GM18867 (cell line): ENCODE results near the gene MUC15.
"Not testable (repeated sequence)": the region's sequence is repeated elsewhere in the genome, so short reads cannot be mapped to it uniquely, and the experiment has no call there.

Source experiments
- ATAC-seq: cut with Tn5 transposase; IDR thresholded peaks from one replicate; pipeline ENCODE4 v1.9.1; 2021; ENCODE audit warnings: mild to moderate bottlenecking, moderate library complexity; ENCODE audit not compliant: unreplicated experiment

The MUC15 gene, protein sequence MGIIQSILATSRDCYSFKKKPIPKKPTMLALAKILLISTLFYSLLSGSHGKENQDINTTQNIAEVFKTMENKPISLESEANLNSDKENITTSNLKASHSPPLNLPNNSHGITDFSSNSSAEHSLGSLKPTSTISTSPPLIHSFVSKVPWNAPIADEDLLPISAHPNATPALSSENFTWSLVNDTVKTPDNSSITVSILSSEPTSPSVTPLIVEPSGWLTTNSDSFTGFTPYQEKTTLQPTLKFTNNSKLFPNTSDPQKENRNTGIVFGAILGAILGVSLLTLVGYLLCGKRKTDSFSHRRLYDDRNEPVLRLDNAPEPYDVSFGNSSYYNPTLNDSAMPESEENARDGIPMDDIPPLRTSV

GRCh38 chr11:26571861-26572654, at the start of gene MUC15:
MUC15 (minus strand) TSS chr11:26572263; CDS start chr11:26567094, 5,169 bp downstream.
- peak; percentile 71 for ATAC-seq

- ATAC-seq: no peak
These were observed 49.1 kb upstream of the MUC15 start for GRCh38 chr11:26621132-26621531.

DNA sequence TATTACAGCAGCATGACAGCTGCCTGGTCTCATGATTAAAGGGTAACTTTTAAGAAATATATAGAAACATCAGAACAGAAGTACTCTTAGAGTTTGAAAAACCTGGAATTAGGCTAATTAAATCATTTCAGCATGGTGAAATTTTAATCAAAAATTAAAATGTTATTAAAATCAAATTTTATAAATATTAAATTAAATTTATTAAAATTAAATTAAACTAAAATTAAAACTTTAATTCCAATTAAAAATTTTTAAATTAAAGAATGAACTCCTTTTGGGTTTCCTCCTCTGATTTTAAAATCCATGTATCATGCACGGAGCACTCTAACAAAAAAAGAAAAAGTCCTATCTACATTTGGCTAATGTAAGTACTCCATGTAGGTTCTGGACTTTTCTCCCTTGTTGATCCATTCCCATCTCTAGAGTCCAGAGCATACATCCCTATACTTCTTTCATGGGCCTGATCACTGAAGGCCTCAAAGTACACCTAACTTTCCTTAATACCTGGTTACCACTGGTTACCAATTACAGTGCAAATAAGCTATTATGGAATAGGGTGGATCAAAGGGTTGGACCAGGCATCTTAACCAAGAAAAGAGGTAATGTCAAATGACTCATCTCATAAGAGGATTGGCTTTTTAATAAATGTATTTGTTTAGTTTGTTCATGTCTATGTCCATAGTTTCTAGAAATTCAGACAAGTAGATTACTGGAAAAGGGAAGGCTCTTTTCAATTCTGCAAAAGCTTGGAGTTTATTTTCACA, 48.4 kb upstream of the MUC15 start:
- ATAC-seq: no peak

GRCh38 chr11:26618441-26618840, 46.4 kb upstream of the MUC15 start:
- ATAC-seq: no peak

GRCh38 chr11:26613759-26614158, 41.7 kb upstream of the MUC15 start:
- no peak for ATAC-seq

DNA sequence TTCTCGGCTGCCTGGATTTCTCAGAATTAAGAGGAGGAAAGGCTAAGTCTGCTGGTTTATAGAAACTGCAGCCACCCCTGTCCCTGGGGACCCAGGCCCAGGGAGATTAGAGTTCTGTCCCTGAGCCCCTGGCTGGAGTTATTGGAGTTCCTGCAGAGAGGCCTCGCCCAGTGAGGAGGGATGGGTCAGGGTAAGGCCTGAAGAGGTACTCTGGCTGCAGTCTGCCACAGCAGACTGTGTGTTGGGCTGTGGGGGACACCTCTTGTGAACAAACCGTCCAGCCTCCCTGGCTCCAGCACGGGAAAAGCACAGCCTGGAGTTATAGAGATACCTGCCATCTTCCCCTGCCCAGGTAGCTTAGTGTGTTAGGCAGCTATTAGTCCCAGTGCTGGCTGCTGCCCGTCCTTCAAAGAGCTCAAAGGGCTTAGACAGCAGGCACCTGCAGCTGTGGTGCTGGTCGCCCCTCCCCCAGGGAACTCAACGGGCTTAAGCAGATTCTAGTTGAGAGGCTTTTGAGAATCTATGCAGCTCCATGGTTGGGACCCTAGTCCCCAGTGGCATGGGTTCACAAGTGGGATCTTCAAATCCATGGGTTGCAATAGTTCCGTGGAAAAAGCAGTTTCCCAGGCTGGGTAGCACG, 36.6 kb upstream of the MUC15 start:
- ATAC-seq: peak; percentile 28

DNA sequence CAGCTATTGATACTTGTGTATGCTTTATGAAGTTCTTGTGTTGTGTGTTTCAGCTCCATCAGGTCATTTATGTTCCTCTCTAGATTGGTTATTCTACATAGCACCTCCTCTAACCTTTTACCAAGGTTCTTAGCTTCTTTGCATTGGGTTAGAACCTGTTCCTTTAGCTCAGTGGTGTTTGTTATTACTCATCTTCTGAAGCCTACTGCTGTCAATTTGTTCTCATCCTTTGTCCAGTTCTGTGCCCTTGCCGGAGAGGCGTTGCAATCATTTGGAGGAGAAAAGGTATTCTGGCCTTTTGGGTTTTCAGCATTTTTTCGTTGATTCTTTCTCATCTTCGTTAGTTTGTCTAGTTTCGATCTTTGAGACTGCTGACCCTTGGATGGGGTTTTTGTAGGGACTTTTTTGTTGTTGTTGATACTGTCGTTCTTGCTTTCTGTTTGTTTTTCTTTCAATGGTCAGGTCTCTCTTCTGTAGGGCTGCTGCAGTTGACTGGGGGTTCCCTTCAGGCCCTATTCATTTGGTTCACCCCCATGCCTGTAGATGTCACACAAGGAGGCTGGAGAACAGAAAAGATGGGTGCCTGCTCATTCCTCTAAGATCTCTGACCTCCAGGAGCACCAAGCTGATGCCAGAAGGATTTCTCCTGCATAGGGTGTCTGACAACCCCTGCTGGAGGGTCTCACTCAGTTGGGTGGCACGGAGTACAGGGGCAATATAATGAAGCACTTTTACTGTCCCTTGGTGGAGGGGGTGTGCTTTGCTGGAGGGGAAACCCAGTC, 35.9 kb upstream of the MUC15 start:
- peak; percentile 72 for ATAC-seq

GRCh38 chr11:26599876-26600434, 27.9 kb upstream of the MUC15 start:
- no peak for ATAC-seq

GRCh38 chr11:26599425-26599824, 27.4 kb upstream of the MUC15 start:
- ATAC-seq: no peak

DNA sequence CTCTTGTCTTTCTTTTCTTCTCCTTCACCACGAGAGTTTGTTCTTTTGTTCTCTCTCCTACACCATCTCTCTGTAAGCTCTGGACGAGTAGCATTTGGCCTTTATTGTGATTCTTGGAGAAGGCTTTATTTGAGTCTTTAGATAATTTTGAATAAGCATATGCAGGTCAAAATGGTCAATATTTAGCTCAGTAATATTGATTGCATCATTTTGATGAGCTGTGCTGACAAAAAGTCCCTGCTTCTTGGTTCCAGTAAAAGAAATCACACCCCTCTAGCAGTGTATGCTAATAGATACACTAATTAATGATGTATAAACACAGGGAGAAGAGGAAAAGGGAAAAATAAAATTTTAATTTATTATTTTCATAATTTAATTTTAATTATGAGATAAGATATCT, 25.8 kb upstream of the MUC15 start:
- ATAC-seq: no peak

DNA sequence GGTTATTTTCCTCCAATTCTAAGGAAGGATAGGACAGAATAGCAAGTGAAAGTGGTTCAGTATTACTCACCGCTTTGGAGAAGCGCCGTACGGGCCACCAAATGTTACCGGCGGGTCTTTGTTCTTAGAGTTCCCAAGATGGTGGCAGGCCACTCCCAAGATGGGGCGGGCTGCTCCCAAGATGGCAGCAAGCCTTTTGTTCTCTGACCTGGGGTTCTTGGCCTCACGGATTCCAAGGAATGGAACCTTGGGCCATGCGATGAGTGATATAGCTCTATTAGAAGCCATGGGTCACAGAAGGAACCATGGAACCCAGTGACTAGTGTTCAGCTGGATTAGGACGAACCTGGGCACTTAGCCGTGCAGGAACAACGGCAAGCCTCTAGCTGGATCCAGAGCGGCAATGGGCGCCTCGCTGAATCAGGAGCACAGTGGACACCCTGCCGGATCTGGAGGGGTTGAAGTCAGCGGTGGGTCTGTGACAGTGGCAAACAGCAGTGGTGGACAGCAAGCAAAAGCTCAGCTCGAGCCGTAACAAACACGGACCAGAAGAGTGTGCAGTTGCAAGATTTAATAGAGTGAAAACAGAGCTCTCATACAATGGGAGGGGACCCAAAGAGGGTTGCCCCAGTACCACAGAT, 25.1 kb upstream of the MUC15 start:
- not testable (repeated sequence) for ATAC-seq

GRCh38 chr11:26595207-26595865, 23.3 kb upstream of the MUC15 start:
- ATAC-seq: not testable (repeated sequence)

DNA sequence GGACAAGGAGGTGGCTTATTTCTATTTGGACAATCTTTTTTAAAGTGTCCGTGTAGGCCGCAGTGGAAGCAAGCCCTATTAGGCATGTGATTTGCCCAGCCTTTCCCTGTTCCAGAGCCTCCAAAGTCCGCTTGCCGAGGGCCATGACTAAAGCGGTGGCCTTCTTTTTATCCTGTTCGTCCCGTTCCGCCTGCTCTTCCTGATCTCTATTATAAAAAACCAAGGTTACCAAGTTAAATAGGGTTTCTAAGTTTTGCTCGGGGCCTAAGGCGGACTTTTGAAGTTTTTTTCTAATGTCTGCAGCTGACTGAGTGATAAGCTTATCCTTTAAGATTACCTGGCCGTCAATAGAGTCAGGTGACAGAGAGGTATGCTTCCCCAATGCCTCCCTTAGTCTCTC, 21.6 kb upstream of the MUC15 start:
- ATAC-seq: no peak

DNA sequence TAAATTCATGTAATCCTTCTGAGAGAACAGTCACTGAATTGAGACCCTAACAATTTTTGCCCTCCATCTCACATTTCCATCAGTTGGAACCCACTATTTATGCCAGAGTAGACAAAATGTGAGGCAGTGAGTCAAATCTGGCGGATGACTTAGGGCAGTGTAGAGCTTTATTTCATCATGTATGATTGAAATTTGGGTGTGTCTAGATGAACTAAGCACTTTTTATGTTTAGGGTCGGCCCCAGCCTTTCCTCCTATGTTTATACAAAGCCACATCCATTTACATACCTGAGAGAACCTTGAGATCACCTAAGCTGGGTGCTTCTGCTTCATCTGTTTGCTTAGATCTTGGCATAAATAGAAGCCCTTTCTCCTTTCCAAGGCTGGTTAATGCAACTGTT, 15.0 kb upstream of the MUC15 start:
- ATAC-seq: no peak

DNA sequence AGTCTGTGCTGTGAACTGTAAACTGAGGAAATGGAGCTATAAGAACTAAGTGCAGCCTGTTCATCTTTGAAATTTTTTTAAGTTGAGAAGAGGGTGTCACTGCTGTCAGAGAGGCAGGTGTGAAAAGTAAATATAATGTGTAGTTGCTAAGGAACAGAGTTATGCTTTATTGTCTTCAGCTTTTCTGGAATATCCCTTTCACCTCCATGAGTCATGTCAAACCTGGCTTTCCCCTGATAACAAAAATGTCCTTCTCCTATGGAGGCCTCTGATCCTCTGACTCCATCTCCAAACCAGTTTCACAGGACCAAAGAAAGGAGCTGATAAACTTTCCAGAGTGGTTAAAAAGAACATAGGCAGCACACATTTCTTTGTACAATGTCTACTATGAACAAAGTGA, 12.8 kb upstream of the MUC15 start:
- ATAC-seq: no peak

DNA sequence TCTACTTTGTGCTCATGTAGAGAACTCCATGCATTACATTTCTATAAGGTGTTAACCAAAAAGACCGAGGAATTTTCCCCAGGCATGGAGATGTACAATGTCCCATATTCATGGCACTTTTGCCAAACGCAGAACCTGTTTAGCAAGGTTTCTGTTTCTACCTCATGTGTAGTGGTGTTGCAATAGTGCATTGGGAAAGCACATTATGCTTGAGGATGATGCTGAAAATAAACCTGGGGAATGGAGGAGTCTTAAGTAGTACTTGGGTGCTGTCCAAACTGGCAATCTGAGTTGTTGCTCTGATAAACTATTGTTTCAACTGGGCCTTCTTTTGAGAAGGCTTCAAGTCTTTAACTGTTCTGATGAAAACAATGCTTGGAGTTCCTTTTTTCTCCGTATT, 11.5 kb upstream of the MUC15 start:
- no peak for ATAC-seq

DNA sequence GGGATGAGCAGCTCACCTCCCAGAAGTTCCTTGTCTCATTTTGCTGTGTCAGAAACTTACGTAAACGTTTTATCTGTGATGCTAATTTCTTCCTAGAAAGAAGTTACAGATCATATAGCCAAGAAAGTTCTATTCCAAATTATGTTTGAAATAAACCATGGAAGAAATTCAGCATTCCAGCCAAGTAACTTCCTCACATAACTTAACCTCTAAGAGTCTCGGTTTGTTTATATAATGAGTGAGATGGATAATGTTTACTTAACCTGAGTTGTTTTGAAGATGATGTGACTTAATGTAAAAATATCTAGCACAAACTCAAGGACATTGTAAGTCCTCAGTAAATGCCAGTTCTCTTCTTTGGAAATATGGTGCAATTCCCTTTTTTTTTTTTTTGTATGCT, 8.9 kb upstream of the MUC15 start:
- no peak for ATAC-seq

DNA sequence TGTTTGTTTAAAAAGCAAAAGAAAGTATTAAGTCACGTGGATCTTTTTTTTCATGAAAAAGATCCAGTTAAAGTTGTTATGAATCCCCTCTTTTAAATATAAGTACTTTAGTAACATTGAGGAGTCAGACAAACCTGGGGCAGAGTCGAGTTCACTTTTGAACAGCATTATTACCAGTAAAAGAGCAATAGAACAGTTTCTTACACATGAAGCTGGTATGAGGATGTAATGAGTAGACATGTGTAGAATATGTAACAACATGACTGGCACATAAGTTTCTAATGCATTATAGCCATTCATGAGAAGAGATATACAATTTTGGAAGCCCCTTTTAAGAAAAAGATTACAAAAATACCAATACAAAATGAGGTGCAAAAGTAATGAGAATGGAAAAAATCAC, 7.6 kb upstream of the MUC15 start:
- no peak for ATAC-seq
